ENCODE results near the gene TBC1D3B. TPM values are rescaled to one million over a fixed set of nuclear protein-coding genes. Genes with fewer than 3 reads are reported as not detected.
"Not testable (repeated sequence)": the region's sequence is repeated elsewhere in the genome, so short reads cannot be mapped to it uniquely, and the experiment has no call there.

TBC1D3B gene
- total and polyA plus RNA-seq, 8 donors: 6.7 to 26.5 (median 14.9) TPM

DNA sequence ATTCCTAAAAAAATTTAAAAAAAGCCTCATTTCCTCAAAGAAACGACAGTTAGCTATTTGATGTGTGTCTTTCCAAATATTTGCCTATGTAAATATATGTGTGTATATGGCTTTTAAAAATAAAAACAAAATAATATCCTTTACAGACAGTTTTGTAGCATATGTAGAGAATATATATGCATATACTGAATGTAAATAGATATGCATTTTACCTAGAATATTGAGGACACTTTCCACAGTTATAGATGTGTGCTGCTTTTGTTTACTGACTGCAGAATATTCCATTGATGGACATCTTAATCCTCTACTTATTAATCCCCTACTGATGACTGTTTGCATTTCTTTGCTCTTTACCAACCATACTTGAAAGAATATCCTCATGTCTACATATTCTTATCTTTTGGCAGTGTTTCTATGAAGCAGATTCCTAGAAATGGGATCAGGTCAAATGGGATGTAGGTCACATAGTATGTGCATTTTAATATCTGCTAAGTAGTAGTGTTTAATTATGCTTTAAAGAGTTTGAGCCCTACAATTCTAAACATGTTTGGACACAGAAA lies 16.9 kb upstream of the TBC1D3B start:
- H3K4me1 ChIP-seq: peaks cover 0 to 78% of the 10 kb centered on the region in 2 donors
- TF ChIP-seq CTCF (IDR thresholded peaks at IDR 0.05): no peak
- intact Hi-C loops (cut with DNase I): no loop called here
- peak overlapping the region in 1 of 2 donors; percentile 71 for H3K27ac ChIP-seq
- no peaks in the 10 kb centered on the region for H3K9me3 ChIP-seq
- no peaks in the 10 kb centered on the region for H3K36me3 ChIP-seq
- H3K27me3 ChIP-seq: peaks cover 0 to 26% of the 10 kb centered on the region in 2 donors
- H3K4me3 ChIP-seq: no peak overlapping the region
- DNase-seq: no peak
- no peak for ATAC-seq

DNA sequence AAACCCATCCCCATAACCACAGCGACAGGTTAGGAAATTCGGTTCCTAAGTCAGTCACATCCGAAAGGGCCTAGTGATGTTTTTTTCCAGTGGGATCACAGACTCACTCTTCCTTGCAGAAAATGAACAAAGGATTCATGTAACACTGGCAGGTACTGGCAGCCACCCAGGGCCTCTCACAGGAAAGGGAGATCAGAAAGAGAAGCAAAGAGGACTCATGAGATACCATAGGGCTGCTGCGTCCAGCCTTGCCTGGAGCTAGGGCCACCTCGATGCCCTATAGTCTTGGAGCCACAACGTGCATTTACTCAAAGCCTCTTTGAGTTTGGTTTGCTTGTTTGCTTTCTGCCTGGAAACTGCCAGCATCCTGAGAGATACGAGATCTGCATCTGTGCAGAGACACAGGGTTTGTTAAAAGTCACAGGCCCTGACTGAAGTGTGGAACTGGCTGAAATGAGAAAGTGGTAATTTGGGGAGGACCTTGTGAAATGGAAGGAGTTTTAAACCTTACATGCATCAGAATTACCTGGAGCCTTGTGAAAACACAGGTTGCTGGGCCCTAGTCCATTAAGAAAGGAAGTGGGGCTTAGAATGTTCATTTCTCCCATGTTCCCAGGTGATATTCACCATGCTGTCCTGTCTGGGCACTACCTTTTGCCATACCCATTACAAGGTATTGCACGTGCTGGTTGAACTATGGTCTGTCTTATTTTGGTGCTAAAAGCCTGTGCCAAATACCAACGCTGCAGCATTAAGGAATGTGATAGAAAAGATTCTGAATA lies 14.3 kb upstream of the TBC1D3B start:
- DNase-seq; intact Hi-C loops (cut with DNase I); H3K4me3 ChIP-seq; H3K9me3 ChIP-seq; H3K36me3 ChIP-seq; ATAC-seq: not testable (repeated sequence)
- peak overlapping the region in 1 of 2 donors; percentile 82 for H3K27ac ChIP-seq
- peaks cover 0 to 78% of the 10 kb centered on the region in 2 donors for H3K4me1 ChIP-seq
- H3K27me3 ChIP-seq: peaks cover 0 to 31% of the 10 kb centered on the region in 2 donors

- DNase-seq: not testable (repeated sequence)
- H3K4me1 ChIP-seq: peaks cover 0 to 71% of the 10 kb centered on the region in 2 donors
Observed at GRCh38 chr17:36189993-36190392, 13.6 kb upstream of the TBC1D3B start.

DNA sequence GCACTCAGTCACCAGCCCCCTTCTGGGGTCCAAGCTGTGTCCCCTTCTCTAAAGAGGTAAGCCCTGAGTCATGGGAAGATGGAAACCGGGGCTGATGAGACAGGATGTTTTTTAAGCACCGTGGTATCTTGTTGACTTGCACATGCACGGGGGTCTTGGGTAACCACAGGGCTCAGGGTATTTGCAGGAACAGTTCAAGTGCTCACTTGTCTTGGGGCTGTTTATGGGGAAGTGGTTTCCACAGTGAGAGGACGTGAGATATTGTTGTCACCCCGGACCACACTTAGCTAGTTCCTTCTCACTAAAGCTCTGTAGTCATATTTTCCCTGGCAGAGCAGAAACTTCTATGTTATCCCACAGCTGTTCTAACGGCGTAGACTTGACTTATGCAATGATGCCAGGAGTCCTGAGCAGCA lies 12.5 kb upstream of the TBC1D3B start:
- DNase-seq: no peak
- TF ChIP-seq CTCF (IDR thresholded peaks at IDR 0.05): no peak
- intact Hi-C loops (cut with DNase I): no loop called here
- H3K36me3 ChIP-seq: no peaks in the 10 kb centered on the region
- peak overlapping the region in 1 of 2 donors; percentile 82 for H3K27ac ChIP-seq
- H3K27me3 ChIP-seq: peaks cover 0 to 30% of the 10 kb centered on the region in 2 donors
- H3K9me3 ChIP-seq: no peaks in the 10 kb centered on the region
- ATAC-seq: peak; percentile 73
- H3K4me1 ChIP-seq: peaks cover 0 to 70% of the 10 kb centered on the region in 2 donors
- H3K4me3 ChIP-seq: no peak overlapping the region

More at GRCh38 chr17:36189993-36190392, 13.6 kb upstream of the TBC1D3B start:
- H3K9me3 ChIP-seq; H3K36me3 ChIP-seq; intact Hi-C loops (cut with DNase I); H3K4me3 ChIP-seq; ATAC-seq: not testable (repeated sequence)
- peaks cover 0 to 28% of the 10 kb centered on the region in 2 donors for H3K27me3 ChIP-seq
- H3K27ac ChIP-seq: peak overlapping the region in 1 of 2 donors; percentile 82

DNA sequence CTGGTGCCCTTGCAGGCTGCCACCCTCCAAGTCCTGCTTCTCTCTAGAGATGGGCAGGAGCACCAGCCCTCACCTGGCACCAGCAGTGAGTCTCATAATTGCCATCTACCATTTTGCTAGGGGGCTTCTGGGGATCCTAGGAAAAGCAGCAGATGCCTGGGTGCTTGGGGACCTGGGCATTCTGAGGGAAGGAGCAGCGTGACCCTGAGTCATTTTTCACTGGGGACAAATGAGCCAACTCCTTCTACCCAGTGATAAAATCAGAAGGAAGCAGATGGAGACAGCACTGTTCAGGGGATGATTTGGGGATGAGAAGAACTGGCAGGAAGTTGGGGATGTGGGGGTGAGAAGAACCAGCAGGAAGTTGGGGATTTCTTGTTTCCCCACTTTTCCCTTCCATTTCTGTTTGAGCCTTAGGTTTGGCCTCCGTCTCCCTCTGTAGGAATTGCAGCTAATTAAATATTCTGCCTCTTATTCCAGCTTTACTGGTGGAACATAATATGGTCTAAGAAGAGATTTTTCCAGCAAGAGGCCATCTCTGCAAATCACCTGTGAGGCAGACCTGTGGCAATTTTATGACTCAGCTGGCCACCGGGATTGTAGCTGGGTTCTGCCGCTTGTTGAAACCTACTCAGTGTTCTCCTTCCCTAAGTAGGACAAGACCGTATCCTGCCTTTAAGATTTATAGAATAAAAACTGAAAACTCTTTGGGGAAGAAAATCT lies 11.7 kb upstream of the TBC1D3B start:
- H3K4me3 ChIP-seq; H3K9me3 ChIP-seq; H3K36me3 ChIP-seq; intact Hi-C loops (cut with DNase I); DNase-seq: not testable (repeated sequence)
- Histone ChIP-seq H3K4me1 (peaks cover 0 to 71% of the 10 kb centered on the region in 2 donors), H3K27ac (peak overlapping the region; percentile 3 to 82), H3K27me3 (peaks cover 0 to 38% of the 10 kb centered on the region in 2 donors)
- peak; percentile 6 for ATAC-seq

DNA sequence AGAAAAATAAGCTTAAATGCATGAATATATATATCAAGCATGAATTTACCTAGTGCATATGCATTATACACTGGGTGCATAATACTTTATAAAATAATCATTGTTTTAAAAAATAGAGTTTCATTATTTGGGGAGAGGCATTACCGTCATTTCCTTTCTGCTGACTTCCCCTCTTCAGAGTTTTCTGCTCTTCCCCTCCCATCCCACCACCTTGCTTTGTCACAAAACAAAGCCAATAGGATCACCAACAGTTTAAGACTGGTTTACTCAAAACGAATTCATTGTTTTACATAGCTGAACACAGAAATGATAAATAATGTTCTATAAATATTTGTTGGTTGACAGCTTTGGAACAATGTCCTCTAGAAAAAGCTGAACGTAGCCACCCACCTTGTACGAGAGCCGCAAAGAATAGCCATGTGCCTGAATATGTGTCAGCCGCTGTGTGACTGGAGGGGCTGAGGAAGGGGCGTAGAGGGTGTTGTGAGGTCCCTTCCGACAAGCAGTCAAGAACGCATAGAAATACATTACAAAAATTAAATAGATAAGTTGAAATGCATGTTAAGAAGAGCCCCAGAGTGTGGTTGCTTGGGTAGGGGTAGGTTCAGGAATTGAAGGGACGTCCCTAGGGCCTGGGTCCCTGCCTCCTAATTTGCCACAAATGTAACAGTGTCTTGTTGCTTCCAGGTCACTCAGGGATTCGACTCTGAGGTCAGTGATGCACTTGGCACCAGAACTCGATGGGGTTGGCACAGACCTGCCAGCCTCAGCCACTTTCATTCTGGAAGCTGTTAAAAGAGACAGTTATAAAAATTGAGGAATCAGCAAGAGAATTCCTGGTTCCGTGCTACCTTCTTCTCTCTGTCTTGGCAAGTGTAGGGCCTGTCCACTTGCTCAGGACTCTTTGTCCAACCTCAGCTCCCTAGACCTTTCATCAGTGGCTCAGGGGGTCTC lies 10.7 kb upstream of the TBC1D3B start:
- Histone ChIP-seq H3K4me1 (peaks cover 0 to 71% of the 10 kb centered on the region in 2 donors), H3K27ac (peak overlapping the region; percentile 3 to 82), H3K27me3 (peaks cover 0 to 48% of the 10 kb centered on the region in 2 donors)
- intact Hi-C loops (cut with DNase I); H3K36me3 ChIP-seq; ATAC-seq; H3K4me3 ChIP-seq; DNase-seq; H3K9me3 ChIP-seq: not testable (repeated sequence)

Data from left lung (tissue), 10 donors.